ENCODE data around the gene COL4A2. TPM values are rescaled to one million over a fixed set of nuclear protein-coding genes. Genes with fewer than 3 reads are reported as not detected.

COL4A2 gene
- polyA plus RNA-seq, 2 of the 4 experiments (the other 2 are of a cell fraction), result 46.9 to 119 TPM

DNA sequence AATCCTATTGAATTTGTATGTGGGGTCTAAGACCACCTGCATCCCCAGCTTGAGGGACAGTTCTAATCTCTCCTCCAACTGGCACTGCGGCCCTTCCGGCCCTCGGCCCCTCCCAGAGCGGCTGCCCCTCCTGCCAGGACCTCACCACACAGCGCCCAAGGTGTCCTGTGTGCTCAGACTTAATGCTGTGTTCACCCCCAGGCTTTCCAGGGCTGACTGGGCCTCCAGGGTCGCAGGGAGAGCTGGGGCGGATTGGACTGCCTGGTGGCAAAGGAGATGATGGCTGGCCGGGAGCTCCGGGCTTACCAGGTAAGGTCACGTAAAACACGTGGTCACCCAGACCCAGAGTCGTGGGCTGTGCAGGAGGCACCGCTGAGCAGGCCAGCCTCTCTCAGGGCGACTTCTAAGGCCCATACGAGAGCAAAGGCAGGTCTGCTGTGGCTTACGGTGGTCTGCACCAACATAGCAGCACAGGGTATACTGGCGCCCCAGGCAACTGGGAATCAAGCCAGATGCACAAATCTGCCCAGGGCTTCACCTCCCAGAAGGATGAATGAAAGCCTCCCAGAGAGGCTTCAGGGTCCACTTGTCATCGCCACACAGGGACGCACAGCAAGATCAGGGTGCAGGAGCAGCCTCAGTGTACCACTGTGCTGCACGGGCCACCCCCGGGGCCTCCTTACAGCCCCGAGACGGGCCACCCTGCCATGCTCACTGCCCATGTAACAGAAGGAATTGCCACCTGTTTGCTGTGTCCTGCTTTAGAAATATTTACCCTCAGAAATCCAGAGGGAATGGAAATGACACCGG, 185.0 kb downstream of the COL4A2 start:
- ChIA-PET POLR2A (no interaction called here), CTCF (interaction anchor here (0.9 kb wide), 1 partner anchor 36 kb away, joined by 4 read pairs; no protein-coding TSS in a partner anchor)
- TF ChIP-seq, protein P1, sequence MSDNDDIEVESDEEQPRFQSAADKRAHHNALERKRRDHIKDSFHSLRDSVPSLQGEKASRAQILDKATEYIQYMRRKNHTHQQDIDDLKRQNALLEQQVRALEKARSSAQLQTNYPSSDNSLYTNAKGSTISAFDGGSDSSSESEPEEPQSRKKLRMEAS (IDR thresholded peaks at IDR 0.05), result no peak
- TF ChIP-seq RCOR1 (IDR thresholded peaks at IDR 0.05; ENCODE audit: low read depth, low read length), result no peak
- no peak for TF ChIP-seq ZNF302 (CRISPR knock-in tag; IDR thresholded peaks at IDR 0.05)
- no peak for TF ChIP-seq CHD4 (IDR thresholded peaks at IDR 0.05; ENCODE audit: borderline replicate concordance)
- no peak for TF ChIP-seq ESRRA (IDR thresholded peaks at IDR 0.05; ENCODE audit: borderline replicate concordance, low read length)
- TF ChIP-seq NPAS2 (CRISPR knock-in tag; IDR thresholded peaks at IDR 0.05; ENCODE audit: borderline replicate concordance), result no peak
- no peak for TF ChIP-seq FOSL2 (IDR thresholded peaks at IDR 0.05)
- TF ChIP-seq FOSL2 (CRISPR knock-in tag; IDR thresholded peaks at IDR 0.05), result no peak
- no peak for TF ChIP-seq NFE2L2 (conservative IDR thresholded peaks at IDR 0.05; ENCODE audit: low read length)
- no peak for TF ChIP-seq TP53 (CRISPR knock-in tag; IDR thresholded peaks at IDR 0.05)
- TF ChIP-seq RNF2 (IDR thresholded peaks at IDR 0.05; ENCODE audit: borderline replicate concordance, low read depth), result no peak
- TF ChIP-seq, protein P2, sequence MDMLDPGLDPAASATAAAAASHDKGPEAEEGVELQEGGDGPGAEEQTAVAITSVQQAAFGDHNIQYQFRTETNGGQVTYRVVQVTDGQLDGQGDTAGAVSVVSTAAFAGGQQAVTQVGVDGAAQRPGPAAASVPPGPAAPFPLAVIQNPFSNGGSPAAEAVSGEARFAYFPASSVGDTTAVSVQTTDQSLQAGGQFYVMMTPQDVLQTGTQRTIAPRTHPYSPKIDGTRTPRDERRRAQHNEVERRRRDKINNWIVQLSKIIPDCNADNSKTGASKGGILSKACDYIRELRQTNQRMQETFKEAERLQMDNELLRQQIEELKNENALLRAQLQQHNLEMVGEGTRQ (IDR thresholded peaks at IDR 0.05), result no peak
- no peak for TF ChIP-seq ZSCAN20 (CRISPR knock-in tag; IDR thresholded peaks at IDR 0.05)
- TF ChIP-seq MAZ (IDR thresholded peaks at IDR 0.05; ENCODE audit: borderline replicate concordance, low read depth, low read length), result no peak
- TF ChIP-seq, protein P3, sequence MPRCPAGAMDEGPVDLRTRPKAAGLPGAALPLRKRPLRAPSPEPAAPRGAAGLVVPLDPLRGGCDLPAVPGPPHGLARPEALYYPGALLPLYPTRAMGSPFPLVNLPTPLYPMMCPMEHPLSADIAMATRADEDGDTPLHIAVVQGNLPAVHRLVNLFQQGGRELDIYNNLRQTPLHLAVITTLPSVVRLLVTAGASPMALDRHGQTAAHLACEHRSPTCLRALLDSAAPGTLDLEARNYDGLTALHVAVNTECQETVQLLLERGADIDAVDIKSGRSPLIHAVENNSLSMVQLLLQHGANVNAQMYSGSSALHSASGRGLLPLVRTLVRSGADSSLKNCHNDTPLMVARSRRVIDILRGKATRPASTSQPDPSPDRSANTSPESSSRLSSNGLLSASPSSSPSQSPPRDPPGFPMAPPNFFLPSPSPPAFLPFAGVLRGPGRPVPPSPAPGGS (IDR thresholded peaks at IDR 0.05), result no peak
- TF ChIP-seq EP300 (IDR thresholded peaks at IDR 0.05), result no peak
- no peak for TF ChIP-seq JUN (IDR thresholded peaks at IDR 0.05)
- no peak for TF ChIP-seq CHD2 (IDR thresholded peaks at IDR 0.05; ENCODE audit: low read length, partially characterized antibody)
- no peak for TF ChIP-seq PHF8 (IDR thresholded peaks at IDR 0.05; ENCODE audit: borderline replicate concordance, low read depth)
- no peaks in the 10 kb centered on the region for H3K9me3 ChIP-seq
- H3K27ac ChIP-seq, result no peak overlapping the region
- no peaks in the 10 kb centered on the region for H3K4me1 ChIP-seq
- H3K4me2 ChIP-seq, result no peak overlapping the region
- WGBS (ENCODE audit: missing lambda C conversion rate), result 92% methylated on average over 11 of the region's 24 CpGs
- ATAC-seq (no peak), DNase-seq (ENCODE audit: low read depth in 1 of 2, low spot score in 1 of 2) (no peak), FAIRE-seq (no peak)
- no peak overlapping the region for H3K4me3 ChIP-seq

DNA sequence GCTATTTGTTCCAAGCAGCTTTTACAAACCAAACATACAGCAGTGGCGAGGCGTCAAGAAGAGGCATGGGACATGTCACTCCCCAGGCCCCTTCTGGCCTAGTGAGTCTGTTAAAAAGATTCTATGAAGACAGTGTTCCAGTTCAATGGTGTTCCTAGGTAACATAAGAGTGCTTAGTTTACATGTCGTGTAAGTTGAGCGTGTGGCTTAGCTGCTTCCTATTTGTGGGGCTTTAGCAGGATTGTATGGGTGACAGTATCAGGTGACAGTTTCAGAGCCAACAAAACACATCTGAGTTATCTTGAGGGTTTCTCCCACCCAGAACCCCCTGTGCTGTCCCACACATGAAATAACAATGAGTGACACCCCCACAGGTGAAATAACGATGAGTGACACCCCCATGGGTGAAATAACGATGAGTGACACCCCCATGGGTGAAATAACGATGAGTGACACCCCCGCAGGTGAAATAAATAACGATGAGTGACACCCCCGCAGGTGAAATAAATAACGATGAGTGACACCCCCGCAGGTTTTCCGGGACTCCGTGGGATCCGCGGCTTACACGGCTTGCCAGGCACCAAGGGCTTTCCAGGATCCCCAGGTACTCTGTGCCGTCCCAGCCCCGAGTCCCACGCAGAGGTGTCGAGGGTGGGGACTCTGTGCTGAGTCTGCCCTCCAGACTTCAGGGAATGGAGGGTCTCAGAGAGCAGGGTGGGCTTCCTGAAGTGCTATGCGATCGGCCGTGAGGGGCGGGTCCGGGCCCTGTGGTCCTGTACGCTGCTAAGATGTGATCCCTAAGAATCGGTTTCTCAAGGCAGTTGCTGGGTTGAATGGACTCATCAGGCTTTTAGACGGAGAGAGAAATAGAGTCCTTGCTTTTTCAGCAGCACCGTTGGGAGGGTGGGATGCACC, 185.9 kb downstream of the COL4A2 start:
- H3K9me3 ChIP-seq, result no peaks in the 10 kb centered on the region
- H3K4me2 ChIP-seq, result no peak overlapping the region
- 88% methylated on average over 26 of the region's 30 CpGs for WGBS (ENCODE audit: missing lambda C conversion rate)
- DNase-seq (ENCODE audit: low read depth in 1 of 2, low spot score in 1 of 2) (no peak), ATAC-seq (no peak), FAIRE-seq (no peak)
- H3K4me3 ChIP-seq, result no peak overlapping the region
- H3K27ac ChIP-seq, result no peak overlapping the region
- no peaks in the 10 kb centered on the region for H3K4me1 ChIP-seq
- TF ChIP-seq, protein P4, sequence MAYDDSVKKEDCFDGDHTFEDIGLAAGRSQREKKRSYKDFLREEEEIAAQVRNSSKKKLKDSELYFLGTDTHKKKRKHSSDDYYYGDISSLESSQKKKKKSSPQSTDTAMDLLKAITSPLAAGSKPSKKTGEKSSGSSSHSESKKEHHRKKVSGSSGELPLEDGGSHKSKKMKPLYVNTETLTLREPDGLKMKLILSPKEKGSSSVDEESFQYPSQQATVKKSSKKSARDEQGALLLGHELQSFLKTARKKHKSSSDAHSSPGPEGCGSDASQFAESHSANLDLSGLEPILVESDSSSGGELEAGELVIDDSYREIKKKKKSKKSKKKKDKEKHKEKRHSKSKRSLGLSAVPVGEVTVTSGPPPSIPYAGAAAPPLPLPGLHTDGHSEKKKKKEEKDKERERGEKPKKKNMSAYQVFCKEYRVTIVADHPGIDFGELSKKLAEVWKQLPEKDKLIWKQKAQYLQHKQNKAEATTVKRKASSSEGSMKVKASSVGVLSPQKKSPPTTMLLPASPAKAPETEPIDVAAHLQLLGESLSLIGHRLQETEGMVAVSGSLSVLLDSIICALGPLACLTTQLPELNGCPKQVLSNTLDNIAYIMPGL (CRISPR knock-in tag; IDR thresholded peaks at IDR 0.05; ENCODE audit: borderline replicate concordance), result no peak
- TF ChIP-seq SMC3 (IDR thresholded peaks at IDR 0.05) (no peak), BHLHE40 (IDR thresholded peaks at IDR 0.05; ENCODE audit: low read depth, low read length) (no peak), E2F6 (IDR thresholded peaks at IDR 0.05; ENCODE audit: borderline replicate concordance, low read depth) (no peak), POLR2AphosphoS2 (conservative IDR thresholded peaks at IDR 0.05; ENCODE audit: low read length) (no peak)
- CTCF ChIA-PET, result no interaction called here
- POLR2A ChIA-PET, result no interaction called here
